HuH-7 (cell line): Measurements from ENCODE around the gene BICRA.

ENCODE experiments used
- DNase-seq: peaks from one replicate; pipeline ENCODE4 v3.0.0; 2011; ENCODE audit warnings: low spot score

BICRA gene

GRCh38 chr19:47750752-47751151 is 141.8 kb downstream of the BICRA start:
- no peak for DNase-seq

- no peak for DNase-seq
These were observed 143.7 kb downstream of the BICRA start for GRCh38 chr19:47752440-47753211.
